HK-2 (cell line): ENCODE measurements around the gene KLF12.
A peak's percentile ranks its signal among the peaks of the same experiment; 100 is the strongest.

Experiments
- DNase-seq: peaks from one replicate; pipeline ENCODE4 v3.0.0-alpha.2; 2018; ENCODE audit not compliant: unreplicated experiment

Gene KLF12

GRCh38 chr13:74134221-74134776 lies at the start of gene KLF12:
Gene KLF12, minus strand, starts transcription at chr13:74134404.
- peak; percentile 86 for DNase-seq

- no peak for DNase-seq
Observed at GRCh38 chr13:74182491-74182890, 48.3 kb upstream of the KLF12 start.

- no peak for DNase-seq
Observed at GRCh38 chr13:74174810-74175209, 40.6 kb upstream of the KLF12 start.

GRCh38 chr13:74173822-74174221 lies 39.6 kb upstream of the KLF12 start:
- DNase-seq = no peak

- no peak for DNase-seq
Observed at GRCh38 chr13:74171641-74172040, 37.4 kb upstream of the KLF12 start.

- no peak for DNase-seq
Observed at GRCh38 chr13:74169676-74170075, 35.5 kb upstream of the KLF12 start.

GRCh38 chr13:74168263-74168675 lies 34.1 kb upstream of the KLF12 start:
- no peak for DNase-seq

GRCh38 chr13:74166261-74167004 lies 32.2 kb upstream of the KLF12 start:
- DNase-seq = no peak

GRCh38 chr13:74162782-74163181 lies 28.6 kb upstream of the KLF12 start:
- no peak for DNase-seq

- no peak for DNase-seq
Observed at GRCh38 chr13:74162135-74162534, 27.9 kb upstream of the KLF12 start.

- DNase-seq = no peak
Observed at GRCh38 chr13:74158571-74159352, 24.6 kb upstream of the KLF12 start.

GRCh38 chr13:74158028-74158427 lies 23.8 kb upstream of the KLF12 start:
- no peak for DNase-seq

GRCh38 chr13:74154981-74155380 lies 20.8 kb upstream of the KLF12 start:
- DNase-seq = no peak

- no peak for DNase-seq
Observed at GRCh38 chr13:74153316-74153715, 19.1 kb upstream of the KLF12 start.

- DNase-seq = no peak
Observed at GRCh38 chr13:74151859-74152258, 17.7 kb upstream of the KLF12 start.

- DNase-seq = no peak
Observed at GRCh38 chr13:74148352-74148751, 14.1 kb upstream of the KLF12 start.

- no peak for DNase-seq
Observed at GRCh38 chr13:74145249-74145975, 11.2 kb upstream of the KLF12 start.

GRCh38 chr13:74144269-74144668 lies 10.1 kb upstream of the KLF12 start:
- DNase-seq = no peak

- DNase-seq = no peak
Observed at GRCh38 chr13:74142257-74142656, 8.1 kb upstream of the KLF12 start.

GRCh38 chr13:74138241-74138640 lies 4.0 kb upstream of the KLF12 start:
- no peak for DNase-seq

GRCh38 chr13:74136084-74136658 lies 2.0 kb upstream of the KLF12 start:
- peak; percentile 24 for DNase-seq
